WERI-Rb-1 (cell line): ENCODE results near the gene SEBOX.

Experiments
- DNase-seq: peaks from one replicate; pipeline ENCODE4 v3.0.0-alpha.2; 2020
- H3K27ac ChIP-seq: fragments of 250-450 bp; sonication (Bioruptor Pico); 2 replicates; pipeline ENCODE4 v1.5.1; 2020; ENCODE audit warnings: mild to moderate bottlenecking, moderate library complexity
- H3K27me3 ChIP-seq: fragments of 250-450 bp; sonication (Bioruptor Pico); 2 replicates; pipeline ENCODE4 v1.5.1; 2021; ENCODE audit warnings: mild to moderate bottlenecking, low read depth, moderate library complexity; ENCODE audit not compliant: insufficient read depth, severe bottlenecking
- H3K36me3 ChIP-seq: fragments of 250-450 bp; sonication (Bioruptor Pico); 2 replicates; pipeline ENCODE4 v1.5.1; 2020; ENCODE audit warnings: mild to moderate bottlenecking, moderate library complexity
- H3K4me3 ChIP-seq: 2 replicates; pipeline ENCODE4 v1.5.1; 2011; ENCODE audit warnings: low read depth, mild to moderate bottlenecking, control low read depth, low read length
- H3K9me3 ChIP-seq: fragments of 250-450 bp; sonication (Bioruptor Pico); 2 replicates; pipeline ENCODE4 v1.5.1; 2021; ENCODE audit warnings: mild to moderate bottlenecking, moderate library complexity; ENCODE audit not compliant: severe bottlenecking
- TF ChIP-seq, protein P1 (sequence below): IDR thresholded peaks from 2 replicates; pipeline ENCODE4 v1.5.1; 2011; ENCODE audit warnings: low read depth, mild to moderate bottlenecking, control low read depth, inconsistent platforms, low read length

The SEBOX gene

DNA sequence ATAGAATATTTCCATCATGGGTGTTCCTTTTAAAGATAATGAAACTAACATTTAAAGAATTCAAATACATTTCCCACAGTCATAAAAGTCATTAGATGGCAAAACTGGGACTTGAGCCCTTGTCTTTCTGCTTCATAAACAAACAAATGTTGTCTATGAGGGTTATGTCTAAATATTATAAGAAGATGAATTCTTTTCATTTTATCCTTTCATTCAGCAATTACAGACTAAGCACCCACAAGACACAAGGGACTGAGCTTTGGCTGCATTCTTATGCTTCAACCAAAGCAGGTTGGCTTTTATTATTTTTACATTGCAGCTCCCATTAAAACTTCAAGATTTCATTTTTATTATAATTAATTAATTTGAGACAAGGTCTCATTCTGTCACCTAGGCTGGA lies 21.4 kb upstream of the SEBOX start:
- H3K27ac ChIP-seq, result no peak overlapping the region
- no peak for DNase-seq
- TF ChIP-seq, protein P1, sequence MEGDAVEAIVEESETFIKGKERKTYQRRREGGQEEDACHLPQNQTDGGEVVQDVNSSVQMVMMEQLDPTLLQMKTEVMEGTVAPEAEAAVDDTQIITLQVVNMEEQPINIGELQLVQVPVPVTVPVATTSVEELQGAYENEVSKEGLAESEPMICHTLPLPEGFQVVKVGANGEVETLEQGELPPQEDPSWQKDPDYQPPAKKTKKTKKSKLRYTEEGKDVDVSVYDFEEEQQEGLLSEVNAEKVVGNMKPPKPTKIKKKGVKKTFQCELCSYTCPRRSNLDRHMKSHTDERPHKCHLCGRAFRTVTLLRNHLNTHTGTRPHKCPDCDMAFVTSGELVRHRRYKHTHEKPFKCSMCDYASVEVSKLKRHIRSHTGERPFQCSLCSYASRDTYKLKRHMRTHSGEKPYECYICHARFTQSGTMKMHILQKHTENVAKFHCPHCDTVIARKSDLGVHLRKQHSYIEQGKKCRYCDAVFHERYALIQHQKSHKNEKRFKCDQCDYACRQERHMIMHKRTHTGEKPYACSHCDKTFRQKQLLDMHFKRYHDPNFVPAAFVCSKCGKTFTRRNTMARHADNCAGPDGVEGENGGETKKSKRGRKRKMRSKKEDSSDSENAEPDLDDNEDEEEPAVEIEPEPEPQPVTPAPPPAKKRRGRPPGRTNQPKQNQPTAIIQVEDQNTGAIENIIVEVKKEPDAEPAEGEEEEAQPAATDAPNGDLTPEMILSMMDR, result no peak
- no peaks in the 10 kb centered on the region for H3K27me3 ChIP-seq
- no peaks in the 10 kb centered on the region for H3K9me3 ChIP-seq
- H3K4me3 ChIP-seq, result no peak overlapping the region
- H3K36me3 ChIP-seq, result peaks cover 71% of the 10 kb centered on the region

GRCh38 chr17:28385406-28385805 lies 20.4 kb upstream of the SEBOX start:
- Histone ChIP-seq H3K27me3 (no peaks in the 10 kb centered on the region), H3K27ac (no peak overlapping the region), H3K36me3 (peaks cover 61% of the 10 kb centered on the region), H3K4me3 (no peak overlapping the region), H3K9me3 (no peaks in the 10 kb centered on the region)
- no peak for DNase-seq
- TF ChIP-seq, protein P1, result no peak

DNA sequence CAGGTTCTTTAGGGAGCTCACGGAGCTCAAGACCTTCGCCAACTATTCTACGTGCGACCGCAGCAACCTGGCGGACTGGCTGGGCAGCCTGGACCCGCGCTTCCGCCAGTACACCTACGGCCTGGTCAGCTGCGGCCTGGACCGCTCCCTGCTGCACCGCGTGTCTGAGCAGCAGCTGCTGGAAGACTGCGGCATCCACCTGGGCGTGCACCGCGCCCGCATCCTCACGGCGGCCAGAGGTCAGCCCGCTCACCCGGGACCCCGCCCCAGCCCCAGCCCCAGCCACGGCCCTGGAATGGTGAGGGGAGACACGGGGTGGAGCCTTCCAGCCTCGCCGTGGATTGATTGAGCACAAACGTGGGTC lies 20.0 kb upstream of the SEBOX start:
- DNase-seq, result no peak
- Histone ChIP-seq H3K9me3 (no peaks in the 10 kb centered on the region), H3K27me3 (no peaks in the 10 kb centered on the region), H3K4me3 (no peak overlapping the region), H3K27ac (no peak overlapping the region), H3K36me3 (peaks cover 57% of the 10 kb centered on the region)
- TF ChIP-seq, protein P1, result no peak

DNA sequence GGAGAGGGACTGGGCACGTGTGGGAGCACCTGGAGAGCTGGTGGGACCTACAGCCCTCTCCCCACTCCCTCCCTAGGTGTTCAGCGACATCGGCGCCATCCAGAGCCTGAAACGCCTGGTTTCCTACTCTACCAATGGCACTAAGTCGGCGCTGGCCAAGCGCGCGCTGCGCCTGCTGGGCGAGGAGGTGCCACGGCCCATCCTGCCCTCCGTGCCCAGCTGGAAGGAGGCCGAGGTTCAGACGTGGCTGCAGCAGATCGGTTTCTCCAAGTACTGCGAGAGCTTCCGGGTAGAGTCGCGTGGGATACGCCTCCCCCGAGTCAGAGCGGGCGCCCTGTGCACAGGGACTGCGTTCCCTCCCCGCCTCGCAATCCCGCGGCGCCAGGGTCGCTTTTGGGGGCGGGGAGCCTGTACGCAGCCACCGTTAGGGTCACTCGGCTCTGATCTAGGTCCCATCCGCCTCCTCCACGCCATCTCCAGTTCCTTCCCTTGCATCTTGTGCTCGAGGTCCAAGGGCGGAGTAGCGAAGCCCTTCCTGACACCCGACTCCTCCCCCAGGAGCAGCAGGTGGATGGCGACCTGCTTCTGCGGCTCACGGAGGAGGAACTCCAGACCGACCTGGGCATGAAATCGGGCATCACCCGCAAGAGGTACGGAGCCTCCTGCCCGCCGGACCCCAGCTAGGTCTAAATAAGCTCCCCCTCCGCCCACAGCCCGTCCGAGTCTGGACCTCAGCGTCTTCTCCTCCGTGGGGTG lies 19.5 kb upstream of the SEBOX start:
- no peaks in the 10 kb centered on the region for H3K9me3 ChIP-seq
- TF ChIP-seq, protein P1, result no peak
- H3K4me3 ChIP-seq, result no peak overlapping the region
- H3K27ac ChIP-seq, result no peak overlapping the region
- H3K36me3 ChIP-seq, result peaks cover 52% of the 10 kb centered on the region
- DNase-seq, result no peak
- no peaks in the 10 kb centered on the region for H3K27me3 ChIP-seq

GRCh38 chr17:28381141-28381825 lies 16.3 kb upstream of the SEBOX start:
- no peak overlapping the region for H3K27ac ChIP-seq
- no peak for DNase-seq
- H3K27me3 ChIP-seq, result no peaks in the 10 kb centered on the region
- H3K4me3 ChIP-seq, result no peak overlapping the region
- TF ChIP-seq, protein P1, result no peak
- H3K9me3 ChIP-seq, result no peaks in the 10 kb centered on the region
- peaks cover 25% of the 10 kb centered on the region for H3K36me3 ChIP-seq
